HTERT RPE-1 (cell line): ENCODE measurements around the gene AKR1A1.
"Not testable (repeated sequence)": the region's sequence is repeated elsewhere in the genome, so short reads cannot be mapped to it uniquely, and the experiment has no call there.

ENCODE experiments used
- in situ Hi-C: fragments of 300-500 bp; cut with MboI; formaldehyde crosslinking; loops from 4 replicates; pipeline ENCODE4 v1.14.3; 2020; ENCODE audit warnings: low sequenced_read_pairs

AKR1A1 gene

GRCh38 chr1:45523516-45523915 lies 27.1 kb upstream of the AKR1A1 start:
- in situ Hi-C loops, result not testable (repeated sequence)

- in situ Hi-C loops, result not testable (repeated sequence)
These were observed 26.7 kb upstream of the AKR1A1 start for GRCh38 chr1:45523975-45524374.

GRCh38 chr1:45526135-45526644 lies 24.4 kb upstream of the AKR1A1 start:
- in situ Hi-C loops, result no loop called here

GRCh38 chr1:45530632-45531135 lies 19.9 kb upstream of the AKR1A1 start:
- in situ Hi-C loops, result no loop called here

GRCh38 chr1:45531873-45532272 lies 18.8 kb upstream of the AKR1A1 start:
- in situ Hi-C loops, result no loop called here

- in situ Hi-C loops, result no loop called here
These were observed 14.4 kb upstream of the AKR1A1 start for GRCh38 chr1:45535988-45536766.

GRCh38 chr1:45536886-45537285 lies 13.7 kb upstream of the AKR1A1 start:
- in situ Hi-C loops, result no loop called here

- in situ Hi-C loops, result no loop called here
These were observed 9.4 kb upstream of the AKR1A1 start for GRCh38 chr1:45541193-45541592.

- in situ Hi-C loops, result no loop called here
These were observed 8.0 kb upstream of the AKR1A1 start for GRCh38 chr1:45542591-45542990.

GRCh38 chr1:45543581-45544417 lies 6.8 kb upstream of the AKR1A1 start:
- in situ Hi-C loops, result no loop called here

- in situ Hi-C loops, result no loop called here
These were observed 6.1 kb upstream of the AKR1A1 start for GRCh38 chr1:45544530-45544929.

- in situ Hi-C loops, result no loop called here
These were observed 5.6 kb upstream of the AKR1A1 start for GRCh38 chr1:45545019-45545493.

- in situ Hi-C loops, result no loop called here
These were observed 4.9 kb upstream of the AKR1A1 start for GRCh38 chr1:45545553-45546310.

GRCh38 chr1:45551684-45552083 lies 1.1 kb downstream of the AKR1A1 start:
- in situ Hi-C loops, result no loop called here

GRCh38 chr1:45552331-45552730 lies 1.7 kb downstream of the AKR1A1 start:
- in situ Hi-C loops, result no loop called here

GRCh38 chr1:45554198-45554597 lies 3.6 kb downstream of the AKR1A1 start:
- in situ Hi-C loops, result no loop called here

- in situ Hi-C loops, result no loop called here
These were observed 6.9 kb downstream of the AKR1A1 start for GRCh38 chr1:45557422-45557944.

GRCh38 chr1:45563843-45564242 lies 13.2 kb downstream of the AKR1A1 start:
- in situ Hi-C loops, result no loop called here

GRCh38 chr1:45566722-45567121 lies 16.1 kb downstream of the AKR1A1 start:
- in situ Hi-C loops, result no loop called here

- in situ Hi-C loops, result no loop called here
These were observed 17.3 kb downstream of the AKR1A1 start for GRCh38 chr1:45567911-45568310.

GRCh38 chr1:45568421-45568820 lies 17.8 kb downstream of the AKR1A1 start:
- in situ Hi-C loops, result no loop called here
